Fibroblast of lung (primary cell): ENCODE results near the gene TSHZ1.

Experiments used
- CTCF ChIP-seq, 2 donors: IDR thresholded peaks in 1 of 2; conservative IDR thresholded peaks in 1 of 2; 1 replicate in 1 of 2; 2 replicates in 1 of 2; pipeline ENCODE4 v1.5.1; 2011 to 2012; ENCODE audit warnings: low read length in 2 of 2, control low read depth in 1 of 2, inconsistent platforms in 1 of 2, low read depth in 1 of 2, mild to moderate bottlenecking in 1 of 2
- EZH2 ChIP-seq: IDR thresholded peaks from 2 replicates; pipeline ENCODE4 v1.5.1; 2012; ENCODE audit warnings: low read length, control low read depth, mild to moderate bottlenecking; ENCODE audit errors: missing control alignments

GRCh38 chr18:75206452-75207309 is 3.9 kb upstream of the TSHZ1 start:
- TF ChIP-seq CTCF (conservative IDR thresholded peaks at IDR 0.05 in 1 of 2, IDR thresholded peaks at IDR 0.05 in 1 of 2; ENCODE audit: low read depth in 1 of 2, low read length in 2 of 2), result no peak
- TF ChIP-seq EZH2, result no peak
